Measurements from ENCODE around the gene LARP4. TPM values are rescaled to one million over a fixed set of nuclear protein-coding genes. Genes with fewer than 3 reads are reported as not detected.

Gene LARP4
- total and polyA plus RNA-seq, 9 of the 15 experiments (the other 6 are each of a cell fraction or from before 2014, with no cell fraction given), result 31.6 to 84.5 (median 52.4) TPM

DNA sequence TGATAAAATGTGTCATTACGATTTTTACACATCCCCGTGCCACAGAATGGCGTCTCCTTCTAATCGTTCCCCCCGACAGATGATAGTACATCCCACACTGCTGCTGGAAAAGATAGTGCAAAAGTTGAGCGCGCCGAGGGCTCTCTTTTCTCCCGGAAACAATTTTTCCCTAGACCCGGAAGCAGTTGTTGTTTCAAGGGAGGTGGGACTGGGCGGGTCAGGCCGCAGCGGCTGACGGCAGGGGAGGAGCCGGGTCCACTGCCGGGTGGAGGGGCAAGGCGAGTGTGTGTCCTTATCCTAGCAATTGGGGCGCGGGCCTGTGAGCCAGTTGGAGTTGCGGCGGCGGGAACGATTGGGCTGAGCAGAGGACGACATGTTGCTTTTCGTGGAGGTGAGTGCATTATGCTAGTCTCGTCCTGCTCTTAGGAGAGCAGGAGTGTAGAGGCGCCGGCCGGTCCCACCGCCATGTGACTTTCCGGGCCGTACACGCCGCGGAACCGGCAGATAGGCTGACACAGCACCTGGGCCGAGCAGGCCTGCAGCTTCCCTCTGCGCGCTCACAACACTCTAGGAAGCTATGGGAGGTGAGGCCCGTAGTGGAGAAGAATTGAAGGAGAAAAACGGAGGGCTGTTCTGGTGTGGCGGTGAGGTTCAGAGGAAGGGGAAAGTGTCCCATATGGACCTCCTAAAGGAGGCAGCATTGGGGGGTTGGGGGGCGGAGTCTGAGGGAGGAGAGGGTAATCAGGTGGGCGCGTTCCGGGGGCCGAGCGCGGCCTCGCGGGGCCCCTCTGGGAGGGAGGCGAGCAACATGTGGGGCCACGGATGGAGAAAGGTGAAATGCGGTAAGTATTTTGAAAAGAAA is at the start of gene LARP4 (continued):
- TF ChIP-seq RCOR1 (IDR thresholded peaks at IDR 0.05; ENCODE audit: borderline replicate concordance in 1 of 2, low read depth in 2 of 2, low read length in 2 of 2), result peak in 1 of 2 experiments; percentile 80; a peak in 2 of 4 replicates
- TF ChIP-seq TAF9B (IDR thresholded peaks at IDR 0.05; ENCODE audit: partially characterized antibody), result peak; percentile 86
- TF ChIP-seq ZNF316 (IDR thresholded peaks at IDR 0.05), result peak; percentile 90
- TF ChIP-seq AFF1 (IDR thresholded peaks at IDR 0.05; ENCODE audit: low read depth in 1 of 2, partially characterized antibody in 2 of 2), result peak; percentile 11 to 15
- no peak for TF ChIP-seq ESRRB (CRISPR knock-in tag; IDR thresholded peaks at IDR 0.05; ENCODE audit: borderline replicate concordance)
- TF ChIP-seq, protein P1, sequence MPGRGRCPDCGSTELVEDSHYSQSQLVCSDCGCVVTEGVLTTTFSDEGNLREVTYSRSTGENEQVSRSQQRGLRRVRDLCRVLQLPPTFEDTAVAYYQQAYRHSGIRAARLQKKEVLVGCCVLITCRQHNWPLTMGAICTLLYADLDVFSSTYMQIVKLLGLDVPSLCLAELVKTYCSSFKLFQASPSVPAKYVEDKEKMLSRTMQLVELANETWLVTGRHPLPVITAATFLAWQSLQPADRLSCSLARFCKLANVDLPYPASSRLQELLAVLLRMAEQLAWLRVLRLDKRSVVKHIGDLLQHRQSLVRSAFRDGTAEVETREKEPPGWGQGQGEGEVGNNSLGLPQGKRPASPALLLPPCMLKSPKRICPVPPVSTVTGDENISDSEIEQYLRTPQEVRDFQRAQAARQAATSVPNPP (IDR thresholded peaks at IDR 0.05; ENCODE audit: borderline replicate concordance, insufficient read depth, insufficient read length), result no peak
- peak; percentile 99 for TF ChIP-seq SUPT5H (IDR thresholded peaks at IDR 0.05)
- TF ChIP-seq, protein P2, sequence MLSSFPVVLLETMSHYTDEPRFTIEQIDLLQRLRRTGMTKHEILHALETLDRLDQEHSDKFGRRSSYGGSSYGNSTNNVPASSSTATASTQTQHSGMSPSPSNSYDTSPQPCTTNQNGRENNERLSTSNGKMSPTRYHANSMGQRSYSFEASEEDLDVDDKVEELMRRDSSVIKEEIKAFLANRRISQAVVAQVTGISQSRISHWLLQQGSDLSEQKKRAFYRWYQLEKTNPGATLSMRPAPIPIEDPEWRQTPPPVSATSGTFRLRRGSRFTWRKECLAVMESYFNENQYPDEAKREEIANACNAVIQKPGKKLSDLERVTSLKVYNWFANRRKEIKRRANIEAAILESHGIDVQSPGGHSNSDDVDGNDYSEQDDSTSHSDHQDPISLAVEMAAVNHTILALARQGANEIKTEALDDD (IDR thresholded peaks at IDR 0.05), result no peak
- TF ChIP-seq FOXK1 (CRISPR knock-in tag; IDR thresholded peaks at IDR 0.05; ENCODE audit: borderline replicate concordance), result peak; percentile 43
- 0 out of 2 replicates have a peak, but pooled peaks have one; percentile 2 for TF ChIP-seq E4F1 (CRISPR knock-in tag; IDR thresholded peaks at IDR 0.05; ENCODE audit: borderline replicate concordance)
- no peak for TF ChIP-seq ZNF445 (CRISPR knock-in tag; IDR thresholded peaks at IDR 0.05; ENCODE audit: low read depth)
- no peak for TF ChIP-seq ARHGAP35 (IDR thresholded peaks at IDR 0.05; ENCODE audit: partially characterized antibody)
- TF ChIP-seq CC2D1A (IDR thresholded peaks at IDR 0.05), result 0 out of 2 replicates have a peak, but pooled peaks have one; percentile 19
- TF ChIP-seq ZNF197 (CRISPR knock-in tag; IDR thresholded peaks at IDR 0.05; ENCODE audit: low read depth), result no peak
- TF ChIP-seq RBFOX2 (IDR thresholded peaks at IDR 0.05; ENCODE audit: low read depth, low read length), result peak; percentile 99
- TF ChIP-seq ZNF431 (CRISPR knock-in tag; IDR thresholded peaks at IDR 0.05), result no peak
- TF ChIP-seq TBP (optimal IDR thresholded peaks at IDR 0.05; ENCODE audit: low read depth, low read length), result peak; percentile 94
- peak in 1 of 2 experiments; percentile 52; a peak in 2 of 4 replicates for TF ChIP-seq SIN3A (IDR thresholded peaks at IDR 0.05; ENCODE audit: borderline replicate concordance in 2 of 2, control insufficient read depth in 1 of 2, low read depth in 2 of 2, low read length in 2 of 2)
